NCI-H2029 (cell line): ENCODE data around the gene ABCC6.
A peak's percentile ranks its signal among the peaks of the same experiment; 100 is the strongest.
"Not testable (repeated sequence)": the region's sequence is repeated elsewhere in the genome, so short reads cannot be mapped to it uniquely, and the experiment has no call there.

Source experiments
- DNase-seq: peaks from one replicate; lab custom pipeline; 2025; lab: John Stamatoyannopoulos, UW

Gene ABCC6

DNA sequence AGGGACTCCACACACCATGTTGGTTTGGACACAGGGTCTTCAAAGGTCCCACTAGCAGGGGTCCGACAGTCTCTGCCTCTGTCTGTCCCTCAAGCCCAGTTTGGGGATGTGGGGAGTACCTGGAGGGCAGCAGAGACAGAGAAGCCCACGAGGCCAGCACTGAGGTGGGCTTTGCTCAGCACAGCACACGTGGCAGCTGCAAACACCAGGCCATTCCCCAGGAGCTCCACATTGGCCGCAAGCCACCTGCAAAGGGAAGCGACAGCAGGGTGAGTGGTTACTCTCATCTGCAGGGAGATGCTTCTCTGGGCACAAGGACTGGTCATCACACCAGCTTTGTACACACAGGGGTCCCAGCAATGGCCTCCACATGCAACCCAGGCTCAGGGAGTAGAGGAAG lies 62.0 kb downstream of the ABCC6 start:
- no peak for DNase-seq

DNA sequence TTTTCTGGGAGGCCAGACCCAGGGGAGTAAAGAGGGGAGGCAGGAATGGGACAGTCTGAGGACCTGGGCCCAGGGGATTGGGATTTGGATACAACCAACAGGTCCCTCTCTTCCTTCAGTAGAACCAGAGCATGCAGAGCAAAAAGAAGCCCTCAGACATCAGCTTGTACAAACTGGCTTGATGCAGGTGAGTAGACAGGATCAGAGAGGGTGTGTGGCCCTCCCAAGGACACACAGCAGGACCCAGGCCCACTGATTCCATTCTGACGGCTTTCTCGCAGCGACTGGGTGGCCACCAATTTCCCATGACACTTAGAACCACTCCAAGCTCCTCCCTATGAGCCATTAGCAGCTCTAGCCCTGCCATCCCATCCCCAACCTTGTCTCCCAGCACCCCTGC lies 63.6 kb downstream of the ABCC6 start:
- DNase-seq = no peak

DNA sequence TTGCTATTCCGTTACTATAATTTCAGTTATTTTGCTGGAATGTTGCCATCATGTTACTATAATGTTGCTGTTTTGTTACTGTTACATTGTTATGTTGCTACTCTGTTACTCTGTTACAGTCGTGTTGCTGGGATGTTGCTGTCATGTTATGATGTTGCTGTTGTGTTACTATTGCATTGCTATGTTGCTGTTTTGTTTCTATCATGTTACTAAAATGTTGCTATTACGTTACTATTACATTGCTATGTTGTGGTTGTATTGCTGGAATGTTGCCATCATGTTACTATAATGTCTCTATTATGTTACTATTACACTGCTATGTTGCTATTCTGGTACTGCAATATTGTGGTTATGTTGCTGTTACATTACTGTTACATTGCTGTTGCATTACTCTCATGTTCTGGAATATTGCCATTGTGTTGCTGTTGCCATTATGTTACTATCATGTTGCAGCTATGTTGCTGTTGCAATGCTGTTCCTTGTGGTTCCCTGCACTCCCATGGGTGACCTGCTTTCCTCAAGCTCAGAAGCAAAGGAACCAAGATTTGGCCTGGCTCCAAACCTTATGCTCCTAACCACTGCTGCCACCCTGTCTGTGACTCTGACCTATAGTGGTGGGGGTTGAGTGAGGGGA lies 64.4 kb downstream of the ABCC6 start:
- no peak for DNase-seq

DNA sequence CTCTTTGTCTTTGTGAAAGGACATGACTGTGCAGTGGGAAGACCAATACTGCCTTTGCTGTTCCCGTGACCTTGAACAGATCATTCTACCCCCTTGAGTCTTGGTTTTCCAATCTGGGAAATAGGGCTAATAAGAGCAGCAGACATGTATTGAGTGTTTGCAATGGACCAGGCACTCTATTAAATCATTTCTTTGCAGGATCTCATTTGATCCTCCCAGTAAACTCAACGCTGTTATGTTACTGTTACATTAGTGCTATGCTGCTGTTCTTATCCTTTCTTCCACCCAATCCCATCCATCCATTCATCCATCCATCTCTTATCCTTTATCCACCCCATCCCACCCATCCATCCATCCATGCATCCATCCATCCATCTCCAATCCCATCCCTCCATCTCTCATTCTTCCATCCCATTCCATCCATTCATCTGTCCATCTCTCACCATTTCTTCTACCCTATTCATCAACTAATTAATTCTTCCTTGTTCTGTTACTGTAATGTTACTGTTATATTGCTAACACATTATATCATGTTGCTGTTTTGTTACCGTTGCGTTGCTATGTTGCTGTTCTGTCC lies 65.1 kb downstream of the ABCC6 start:
- DNase-seq = no peak

DNA sequence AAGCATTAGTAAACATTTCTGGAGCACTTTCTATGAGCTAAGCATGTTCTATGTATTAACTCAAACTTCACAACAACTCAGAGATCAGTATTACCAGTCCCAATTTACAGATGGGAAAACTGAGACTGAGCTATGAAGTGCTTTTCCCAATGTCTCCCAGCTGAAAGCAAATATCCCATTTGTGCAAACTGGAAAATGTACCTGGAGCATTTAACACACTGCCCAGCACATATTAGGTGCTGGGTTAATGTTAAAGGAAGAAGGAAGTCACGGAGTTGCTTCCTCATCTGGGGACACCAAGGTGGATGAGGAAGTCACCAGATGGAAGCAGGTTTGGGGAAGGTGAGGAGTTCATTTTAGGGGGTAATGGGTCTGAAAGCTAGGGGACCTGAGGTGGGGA lies 66.1 kb downstream of the ABCC6 start:
- no peak for DNase-seq

DNA sequence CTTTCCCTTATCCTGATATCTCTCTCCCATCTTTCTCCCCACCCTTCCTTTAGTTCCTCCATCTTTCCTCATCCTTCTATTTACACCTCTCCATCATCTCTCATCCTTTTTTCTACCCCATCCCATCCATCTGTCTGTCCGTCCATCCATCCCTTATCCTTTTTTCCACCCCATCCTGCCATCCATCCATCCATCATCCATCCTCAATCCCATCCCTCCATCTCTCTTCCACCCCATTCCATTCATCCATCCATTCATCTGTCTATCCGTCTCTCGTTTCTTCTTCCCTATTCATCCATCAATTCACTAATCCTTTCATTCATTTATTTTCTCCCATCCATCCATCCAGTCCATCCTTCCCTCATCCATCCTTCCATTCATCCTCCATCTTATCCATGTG lies 68.1 kb downstream of the ABCC6 start:
- DNase-seq = no peak

DNA sequence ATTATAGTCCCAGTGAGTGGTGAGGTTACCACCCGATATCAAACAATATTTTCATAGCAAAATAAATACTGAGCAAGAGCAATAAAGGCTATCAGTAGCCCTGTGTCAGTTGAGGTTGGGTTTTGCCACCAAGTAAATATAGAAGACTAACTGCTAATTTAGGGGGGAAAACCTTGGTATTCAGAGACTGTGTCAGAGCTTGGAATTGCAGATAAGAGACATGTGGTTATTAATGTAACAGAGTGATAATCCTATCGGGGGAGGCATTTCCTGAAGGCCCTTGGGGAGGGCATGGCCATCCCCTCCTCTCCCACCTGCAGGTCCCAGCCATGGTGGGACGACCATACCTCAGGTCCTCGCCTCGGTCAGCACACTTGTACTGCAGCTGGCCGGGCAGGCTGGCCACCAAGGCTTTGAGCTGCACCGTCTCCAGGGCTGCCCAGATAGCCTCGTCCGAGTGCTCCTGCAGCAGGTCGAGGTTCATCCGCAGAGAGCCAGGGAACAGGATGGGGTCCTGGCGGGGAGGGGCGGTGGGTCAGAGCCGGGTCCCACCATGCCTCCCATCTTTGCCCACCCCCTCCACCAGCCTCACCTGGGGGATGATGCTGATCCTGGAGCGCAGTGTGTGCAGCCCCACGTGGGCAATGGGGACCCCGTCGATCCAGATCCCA lies 68.9 kb downstream of the ABCC6 start:
- no peak for DNase-seq

DNA sequence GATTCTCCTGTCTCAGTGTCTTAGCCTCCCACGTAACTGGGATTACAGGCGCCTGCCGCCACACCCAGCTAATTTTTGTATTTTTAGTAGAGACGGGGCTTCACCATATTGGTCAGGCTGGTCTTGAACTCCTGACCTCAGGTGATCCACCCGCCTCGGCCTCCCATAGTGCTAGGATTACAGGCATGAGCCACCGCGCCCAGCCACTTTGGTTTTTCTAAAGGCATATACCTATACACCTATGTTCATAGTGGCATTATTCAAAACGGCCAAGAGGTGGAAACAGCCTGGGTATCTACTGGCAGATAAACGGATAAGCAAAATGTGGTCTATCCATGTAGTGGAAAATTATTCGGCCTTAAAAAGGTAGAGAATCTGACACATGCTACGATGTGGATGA lies 70.3 kb downstream of the ABCC6 start:
- DNase-seq = not testable (repeated sequence)

DNA sequence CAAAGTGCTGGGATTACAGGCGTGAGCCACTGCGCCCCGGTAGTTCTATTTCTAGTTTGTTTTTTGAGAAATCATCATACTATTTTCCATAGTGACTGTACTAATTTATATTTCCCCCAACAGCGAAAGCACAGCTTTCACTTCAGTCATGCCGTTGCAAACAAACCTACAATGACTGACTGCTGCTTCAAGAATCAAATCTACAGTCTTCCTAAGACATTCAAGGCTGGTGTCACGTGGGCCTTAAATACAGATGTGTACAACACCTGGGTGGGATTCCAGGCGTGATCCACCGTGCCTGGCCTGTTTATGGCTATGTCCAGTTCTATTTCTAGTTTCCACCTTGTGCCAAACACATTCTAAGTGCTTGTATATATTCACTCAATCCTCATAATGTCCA lies 72.0 kb downstream of the ABCC6 start:
- DNase-seq = no peak

DNA sequence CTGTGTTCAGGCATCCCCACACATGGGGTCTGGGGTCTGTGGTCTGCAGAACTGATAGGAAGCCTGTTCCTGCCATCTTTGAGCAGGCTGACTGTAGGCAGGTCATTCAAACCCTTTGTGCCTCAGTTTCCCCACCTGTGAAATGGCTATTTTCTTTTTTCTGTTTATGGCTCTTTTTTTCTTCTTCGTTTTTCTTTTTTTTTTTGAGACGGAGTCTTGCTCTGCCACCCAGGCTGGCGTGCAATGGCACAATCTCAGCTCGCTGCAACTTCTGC lies 72.5 kb downstream of the ABCC6 start:
- DNase-seq = no peak

DNA sequence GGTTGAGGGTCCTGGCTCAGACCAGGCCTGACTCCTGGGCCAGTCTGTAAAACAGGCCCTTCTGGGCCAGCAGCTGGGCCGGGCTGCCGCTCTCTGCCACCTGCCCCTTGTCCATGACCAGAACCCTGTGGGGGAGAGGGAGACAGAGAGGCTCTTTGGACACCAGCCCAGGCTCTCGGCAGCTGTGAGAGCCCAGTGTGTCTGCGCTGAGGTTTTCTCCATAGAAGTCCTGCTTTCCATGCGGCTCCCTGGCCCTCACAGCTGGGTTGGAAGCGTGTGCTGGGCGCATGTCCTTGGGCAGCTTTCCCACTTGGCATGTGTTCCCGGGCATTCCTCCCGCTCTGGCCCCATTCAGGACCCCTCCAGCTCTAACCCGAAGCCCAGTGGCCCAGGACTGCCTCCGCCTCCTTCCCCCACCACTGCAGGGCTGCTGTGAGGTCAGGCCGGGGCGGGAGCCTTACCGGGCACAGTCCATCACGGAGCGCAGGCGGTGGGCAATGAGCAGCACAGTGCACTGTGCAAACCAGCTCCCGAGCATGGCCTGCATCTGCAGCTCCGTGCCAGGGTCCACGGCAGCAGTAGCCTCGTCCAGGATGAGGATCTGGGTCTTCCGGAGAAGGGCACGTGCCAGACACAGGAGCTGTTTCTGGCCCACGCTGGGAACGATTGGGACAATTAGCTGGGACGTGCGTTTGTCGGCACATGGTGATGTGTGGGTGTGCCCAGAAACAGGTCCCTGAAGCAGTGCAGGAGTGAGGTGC lies 73.0 kb downstream of the ABCC6 start:
- DNase-seq = peak; percentile 73

DNA sequence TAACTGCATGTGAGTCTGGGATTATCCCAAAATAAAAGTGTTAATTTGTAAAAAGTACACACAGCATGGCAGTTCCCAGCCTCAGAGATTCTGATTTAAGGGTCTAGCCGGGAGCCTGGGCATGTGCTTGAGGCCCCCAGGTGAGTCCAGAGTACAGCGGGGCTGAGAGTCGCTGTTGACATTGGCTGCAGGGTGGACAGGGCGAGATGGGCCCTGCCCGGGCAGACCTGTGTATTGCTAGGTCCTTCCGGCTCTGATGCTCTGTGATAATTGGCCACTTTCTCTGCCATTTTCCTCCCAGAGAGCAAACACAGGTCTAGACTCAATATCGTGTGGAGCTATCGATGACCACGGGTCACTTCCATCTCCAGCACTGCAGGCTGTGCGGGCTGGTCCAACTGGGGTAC lies 73.6 kb downstream of the ABCC6 start:
- no peak for DNase-seq

DNA sequence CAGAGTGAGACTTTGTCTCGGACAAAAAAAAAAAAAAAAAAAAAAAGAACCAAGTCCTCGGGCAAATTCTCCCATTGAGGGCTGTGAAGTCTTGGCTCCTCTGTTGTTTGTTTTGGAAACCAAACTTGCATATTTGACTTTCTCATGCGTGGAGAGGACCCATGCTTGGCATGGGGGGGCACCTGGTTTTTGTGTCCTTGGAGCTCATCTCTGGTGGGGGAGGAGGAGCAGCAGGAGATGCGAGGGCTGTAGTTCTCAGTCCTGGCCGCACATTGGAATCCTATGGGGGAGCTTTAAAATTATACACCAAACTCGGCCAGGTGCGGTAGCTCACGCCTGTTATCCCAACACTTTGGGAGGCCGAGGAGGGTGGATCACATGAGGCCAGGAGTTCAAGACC lies 74.5 kb downstream of the ABCC6 start:
- no peak for DNase-seq

DNA sequence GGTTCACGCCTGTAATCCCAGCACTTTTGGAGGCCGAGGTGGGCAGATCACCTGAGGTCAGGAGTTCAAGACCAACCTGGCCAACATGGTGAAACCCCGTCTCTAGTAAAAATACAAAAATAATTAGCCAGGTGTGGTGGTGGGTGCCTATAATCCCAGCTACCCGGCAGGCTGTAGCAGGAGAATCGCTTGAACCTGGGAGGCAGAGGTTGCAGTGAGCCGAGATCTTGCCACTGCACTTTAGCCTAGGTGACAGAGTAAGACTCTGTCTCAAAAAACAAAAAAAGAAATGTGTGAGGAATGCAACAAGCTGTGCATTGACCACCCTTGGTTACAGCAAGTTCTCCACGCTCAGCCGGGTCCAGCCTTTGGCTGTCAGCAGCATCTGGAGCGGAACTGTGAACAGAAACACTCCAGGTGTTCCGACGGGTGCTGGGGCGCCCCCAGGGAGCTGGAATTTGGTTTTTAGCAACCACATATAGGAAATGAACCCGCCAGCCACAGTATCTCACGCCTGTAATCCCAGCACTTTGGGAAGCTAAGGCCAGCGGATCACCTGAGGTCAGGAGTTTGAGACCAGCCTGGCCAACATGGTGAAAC lies 75.2 kb downstream of the ABCC6 start:
- not testable (repeated sequence) for DNase-seq

DNA sequence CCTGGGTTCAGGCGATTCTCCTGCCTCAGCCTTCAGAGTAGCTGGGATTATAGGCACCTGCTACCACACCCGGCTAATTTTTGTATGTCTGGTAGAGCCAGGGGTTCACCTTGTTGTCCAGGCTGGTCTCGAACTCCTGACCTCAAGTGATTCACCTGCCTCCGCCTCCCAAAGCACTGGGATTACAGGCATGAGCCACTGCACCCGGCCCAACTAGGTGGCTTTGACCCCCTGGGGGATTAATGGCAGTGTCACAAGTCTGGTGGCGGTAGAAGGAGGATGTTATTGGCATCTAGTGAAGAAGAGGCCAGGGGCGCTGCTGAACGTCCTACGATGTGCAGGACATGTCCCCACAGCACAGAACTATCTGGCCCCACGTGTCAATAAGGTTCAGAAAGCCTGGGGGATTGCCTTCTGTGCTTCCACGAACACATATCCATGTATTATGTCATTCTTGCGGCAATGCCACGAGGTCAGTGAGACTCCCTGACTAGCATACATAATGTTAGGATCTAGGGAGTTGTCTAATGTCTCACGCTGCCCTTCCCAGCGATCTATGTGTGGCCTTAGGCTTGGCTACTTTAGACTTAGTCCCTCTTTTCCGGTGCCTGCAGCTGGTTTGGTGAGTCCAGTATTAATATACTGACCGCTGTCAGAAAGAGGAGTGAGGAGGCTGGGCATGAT lies 75.8 kb downstream of the ABCC6 start:
- no peak for DNase-seq

DNA sequence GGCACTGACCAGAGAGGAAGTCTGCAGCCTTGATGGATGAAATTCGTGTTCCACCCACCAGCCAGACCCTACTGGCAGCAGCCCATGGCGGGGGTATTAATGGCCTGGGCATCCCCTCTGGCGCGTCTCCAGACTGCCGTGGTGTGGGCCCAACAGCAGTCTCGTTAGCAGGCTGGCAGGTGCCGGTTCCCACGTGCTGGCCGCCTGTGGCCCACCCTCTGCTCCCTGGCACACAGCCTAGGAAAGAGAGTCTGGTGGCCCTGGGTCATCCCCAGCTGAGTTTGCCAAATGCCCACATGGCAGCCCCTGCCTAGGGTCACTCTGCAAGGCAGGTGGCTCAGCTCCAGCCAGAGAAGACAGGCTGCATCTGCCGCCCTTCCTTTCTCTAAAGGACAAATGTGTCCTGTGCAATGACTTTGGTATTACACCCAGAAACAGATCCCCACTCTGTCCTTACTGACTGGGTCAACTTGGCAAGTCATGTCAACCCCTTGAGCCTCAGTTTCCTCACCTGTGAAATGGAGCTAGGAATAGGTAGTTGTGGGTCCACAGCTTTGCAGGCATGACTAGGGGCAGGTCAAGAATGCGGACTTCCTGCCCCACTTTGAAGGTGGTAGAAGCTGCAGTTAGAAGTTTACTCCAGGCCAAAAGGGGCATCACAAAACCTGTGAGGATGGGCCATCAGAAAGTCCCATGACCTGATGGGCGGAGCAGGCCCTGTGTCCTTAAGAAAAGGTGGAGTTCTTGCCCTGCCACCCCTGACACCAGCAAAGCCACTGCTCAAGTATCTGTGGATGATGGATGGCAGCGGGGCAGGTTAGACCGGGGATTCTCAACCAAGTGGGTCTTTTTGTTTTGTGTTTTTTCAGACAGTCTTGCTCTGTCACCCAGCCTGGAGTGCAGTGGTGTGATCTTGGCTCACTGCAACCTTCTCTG lies 76.6 kb downstream of the ABCC6 start:
- DNase-seq = peak; percentile 46

DNA sequence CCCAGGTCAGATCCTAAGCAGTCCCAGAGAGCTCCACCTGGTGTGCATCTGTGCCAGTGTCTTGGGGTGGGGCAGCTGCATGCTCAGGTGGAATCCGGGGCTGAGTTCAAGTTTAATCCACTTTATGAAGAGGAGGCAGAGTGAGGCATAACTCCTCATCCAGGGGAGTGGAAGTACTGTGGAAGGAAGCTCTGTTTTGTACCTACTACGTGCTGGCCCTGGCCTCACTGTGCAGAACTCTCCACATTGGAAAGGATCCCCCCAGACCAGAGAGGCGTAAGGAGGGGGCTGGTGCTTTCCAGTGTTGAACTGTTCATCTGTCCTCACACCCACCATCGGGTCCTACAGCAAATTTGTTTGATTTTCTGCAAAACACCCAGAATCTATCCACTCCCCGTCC lies 78.0 kb downstream of the ABCC6 start:
- no peak for DNase-seq

DNA sequence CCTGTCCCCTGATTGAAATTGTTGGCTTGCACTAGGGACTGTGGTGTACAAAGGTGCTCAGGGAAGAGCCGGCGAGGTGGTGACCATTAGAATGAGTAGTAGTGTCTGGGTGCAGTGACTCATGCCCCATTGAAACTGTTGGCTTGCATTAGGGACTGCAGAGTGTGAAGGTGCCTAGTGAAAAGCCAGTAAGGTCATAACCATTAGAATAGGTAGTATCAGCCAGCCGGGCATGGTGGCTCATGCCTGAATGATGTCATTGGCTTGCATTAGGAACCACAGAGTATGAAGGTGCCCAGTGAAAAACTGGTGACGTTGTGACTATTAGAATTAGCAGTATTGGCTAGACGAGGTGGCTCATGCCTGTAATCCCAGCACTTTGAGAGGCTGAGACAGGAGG lies 78.9 kb downstream of the ABCC6 start:
- DNase-seq = no peak

DNA sequence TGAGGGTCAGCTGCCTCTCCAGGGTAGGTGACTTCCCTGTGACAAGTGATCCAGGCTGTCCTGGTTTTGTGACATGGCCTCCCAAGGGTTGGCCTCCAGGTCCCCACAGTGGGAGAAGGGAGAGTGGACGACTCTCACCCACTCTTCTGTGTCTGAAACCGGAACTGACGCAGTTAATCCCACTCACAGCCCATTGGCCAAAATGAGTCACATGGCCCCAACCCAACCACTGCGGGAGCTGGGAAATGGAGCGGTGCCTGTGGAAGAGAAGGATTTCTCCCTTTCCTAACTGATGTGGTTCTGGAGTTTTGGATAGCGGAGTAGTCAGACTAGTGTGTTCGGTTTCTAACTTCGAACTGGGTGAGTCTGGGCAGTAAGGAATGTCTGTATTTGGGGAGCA lies 79.4 kb downstream of the ABCC6 start:
- no peak for DNase-seq

DNA sequence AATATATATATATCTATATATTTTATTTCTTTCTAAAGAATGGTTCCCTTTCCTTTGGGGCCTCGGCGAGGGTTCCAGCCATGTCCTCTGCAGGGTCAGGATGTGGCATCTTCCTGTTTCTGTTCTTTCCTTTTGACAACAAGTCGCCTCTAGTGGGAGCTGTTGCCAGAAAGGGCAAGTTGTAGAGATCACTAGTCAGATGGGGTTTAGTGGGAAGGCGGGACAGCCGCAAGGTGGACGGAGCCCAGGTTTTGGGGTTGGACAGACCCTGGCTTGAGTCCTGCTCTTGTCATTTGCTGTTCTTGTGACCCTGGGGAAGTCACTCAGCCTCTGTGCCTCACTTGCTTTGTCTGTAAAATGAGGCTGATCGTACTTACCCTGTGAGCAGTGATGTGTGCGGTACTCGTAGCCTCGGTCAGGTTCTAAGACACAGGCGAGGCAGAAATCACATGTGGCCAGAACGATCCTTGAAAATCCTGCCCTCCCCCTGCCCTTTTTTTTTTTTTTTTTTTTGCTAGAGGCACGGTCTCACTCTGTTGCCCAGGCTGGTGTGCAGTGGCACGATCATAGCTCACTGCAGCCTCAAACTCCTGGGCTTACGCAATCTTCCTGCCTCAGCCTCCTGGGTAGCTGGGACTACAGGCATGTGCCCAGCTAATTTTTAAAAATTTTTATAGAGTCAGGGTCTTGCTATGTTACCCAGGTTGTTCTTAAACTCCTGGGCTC lies 80.1 kb downstream of the ABCC6 start:
- DNase-seq = peak; percentile 21
